Ovary (tissue), 9 donors: Measurements from ENCODE around the gene FHOD3. TPM values are rescaled to one million over a fixed set of nuclear protein-coding genes. Genes with fewer than 3 reads are reported as not detected.

Experiments
- DNase-seq, 5 donors: peaks; one replicate each; pipeline ENCODE4 v3.0.0-alpha.2; 2019 to 2020
- H3K27ac ChIP-seq, 2 donors: fragments of 200-600 bp; one replicate each; pipeline versions ENCODE4 v1.5.1 to v1.8.0; 2019 to 2022
- H3K27me3 ChIP-seq: fragments of 200-600 bp; one replicate; pipeline ENCODE4 v1.8.0; 2022
- H3K36me3 ChIP-seq: fragments of 200-600 bp; sonication (generic); one replicate; pipeline ENCODE4 v1.5.1; 2019
- H3K4me1 ChIP-seq: one replicate; pipeline ENCODE4 v1.8.1; 2013; ENCODE audit warnings: mild to moderate bottlenecking, moderate library complexity; ENCODE audit not compliant: insufficient read depth
- H3K4me3 ChIP-seq: fragments of 200-600 bp; sonication (generic); one replicate; pipeline ENCODE4 v1.5.1; 2017
- H3K9me3 ChIP-seq, 2 donors: fragments of 200-600 bp in 1 of 2; sonication (generic) in 1 of 2; one replicate each; pipeline versions ENCODE4 v1.5.1 to v1.8.1; 2013 to 2019; ENCODE audit warnings: mild to moderate bottlenecking in 1 of 2, moderate library complexity in 1 of 2
- CTCF ChIP-seq, 3 donors: fragments of 450-650 bp in 2 of 3; fragments of 200-600 bp in 1 of 3; IDR thresholded peaks; one replicate each; pipeline versions ENCODE4 v1.5.1 to v1.8.0; 2016 to 2022; ENCODE audit warnings: antibody characterized with exemption in 3 of 3, mild to moderate bottlenecking in 1 of 3
- EP300 ChIP-seq: sonication (generic); formaldehyde crosslinking; IDR thresholded peaks from one replicate; pipeline ENCODE4 v1.6.1; 2017; ENCODE audit warnings: antibody characterized with exemption
- POLR2A ChIP-seq: fragments of 450-650 bp; IDR thresholded peaks from one replicate; pipeline ENCODE4 v1.6.1; 2017; ENCODE audit warnings: antibody characterized with exemption, mild to moderate bottlenecking, moderate library complexity
- WGBS, 3 donors: extraction: QIAGEN DNeasy Blood & Tissue Kit in 1 of 3; methylation state at CpG; one replicate each; pipeline versions ENCODE4 v1.1.5 to v1.1.7; 2013 to 2017; 5-methylcytosine and 5-hydroxymethylcytosine counted together
- intact Hi-C, 4 donors: fragments of 100-400 bp; cut with DNase I; formaldehyde crosslinking; loops; one replicate each; pipeline versions ENCODE4 v1.11.0 to v1.15.1; 2022 to 2023
- polyA plus RNA-seq, 2 donors: library from polyadenylated mRNA; stranded (reverse); fragments of 200-250 nt in 1 of 2; fragments of 350-450 nt in 1 of 2; fragmentation: Illumina TruSeq in 1 of 2; extraction: RNeasy Lipid Tissue Mini Kit (QIAGEN cat#74804) in 1 of 2; gene quantifications; one replicate each; pipeline ENCODE4 v1.2.3, GENCODE V29; 2013 to 2014
- total RNA-seq, 7 donors: library from RNA; depleted of rRNA in 2 of 7; stranded (reverse); fragments of >200 nt in 2 of 7; fragmentation: NEBNext Ultra II Directional in 3 of 7; extraction: Animal tissue kit (Norgen Biotek cat#: 25700) in 3 of 7; gene quantifications; one replicate each; pipeline versions ENCODE4 v1.1.0 to v1.2.4, GENCODE V29; 2016 to 2023
- donor health status: DM: no; HTN: no; CAD: no; lungs with moderate emphysema.
- donor health status: DM: no; HTN: no; CAD: no.
- donor health status: Bipolar disorder and iron deficiency.
- donor health status: DM: yes; HTN: yes; CAD: no.
- donor health status: DM: no; HTN: no; CAD: no.
- donor health status: DM: yes; HTN: yes; CAD: no.

Gene FHOD3
- total and polyA plus RNA-seq, 9 donors: 3.5 to 62.5 (median 11.0) TPM

- H3K27me3 ChIP-seq: no peaks in the 10 kb centered on the region
- no peak overlapping the region for H3K4me3 ChIP-seq
- H3K36me3 ChIP-seq: no peaks in the 10 kb centered on the region
- H3K9me3 ChIP-seq: no peaks in the 10 kb centered on the region
- WGBS, 3 donors: 21 to 50% (median 35%) methylated on average over 1 of the region's 1 CpG
- H3K4me1 ChIP-seq: peaks cover 1% of the 10 kb centered on the region
- TF ChIP-seq CTCF (IDR thresholded peaks at IDR 0.05): no peak
- no peak for TF ChIP-seq POLR2A
- no peak for TF ChIP-seq EP300
- H3K27ac ChIP-seq: no peak overlapping the region
- intact Hi-C loops: loop anchor here in 1 of 4 donors (2.0 kb wide), 1 partner anchor 49 kb away; no protein-coding TSS in a partner anchor
- DNase-seq: no peak
Measured at GRCh38 chr18:36325846-36326245, 28.3 kb downstream of the FHOD3 start.

GRCh38 chr18:36326771-36327170 is 29.3 kb downstream of the FHOD3 start:
- H3K36me3 ChIP-seq: no peaks in the 10 kb centered on the region
- no peak overlapping the region for H3K4me3 ChIP-seq
- no peaks in the 10 kb centered on the region for H3K27me3 ChIP-seq
- DNase-seq: no peak
- H3K9me3 ChIP-seq: no peaks in the 10 kb centered on the region
- WGBS, 3 donors: 52 to 78% (median 75%) methylated on average over 6 of the region's 6 CpGs
- peaks cover 1% of the 10 kb centered on the region for H3K4me1 ChIP-seq
- H3K27ac ChIP-seq: no peak overlapping the region
- intact Hi-C loops: no loop called here
- no peak for TF ChIP-seq EP300
- no peak for TF ChIP-seq POLR2A

- TF ChIP-seq CTCF (IDR thresholded peaks at IDR 0.05): no peak
- no peak for TF ChIP-seq POLR2A
- no peak for TF ChIP-seq EP300
- Histone ChIP-seq H3K36me3 (no peaks in the 10 kb centered on the region), H3K9me3 (no peaks in the 10 kb centered on the region), H3K27me3 (no peaks in the 10 kb centered on the region), H3K27ac (no peak overlapping the region), H3K4me1 (peaks cover 1% of the 10 kb centered on the region), H3K4me3 (no peak overlapping the region)
- WGBS, 3 donors: 77 to 97% (median 79%) methylated on average over 5 of the region's 5 CpGs
- DNase-seq: no peak
- intact Hi-C loops: no loop called here
Measured at GRCh38 chr18:36327352-36328316, 30.1 kb downstream of the FHOD3 start.

- no peaks in the 10 kb centered on the region for H3K9me3 ChIP-seq
- no peak overlapping the region for H3K4me3 ChIP-seq
- DNase-seq: no peak
- H3K27ac ChIP-seq: no peak overlapping the region
- no peaks in the 10 kb centered on the region for H3K27me3 ChIP-seq
- peaks cover 1% of the 10 kb centered on the region for H3K4me1 ChIP-seq
- intact Hi-C loops: no loop called here
- H3K36me3 ChIP-seq: no peaks in the 10 kb centered on the region
- WGBS, 3 donors: 65 to 77% (median 73%) methylated on average over 3 of the region's 3 CpGs
- TF ChIP-seq EP300: no peak
- TF ChIP-seq CTCF (IDR thresholded peaks at IDR 0.05): no peak
- TF ChIP-seq POLR2A: no peak
Measured at GRCh38 chr18:36328385-36328858, 30.9 kb downstream of the FHOD3 start.

GRCh38 chr18:36328916-36329315 is 31.4 kb downstream of the FHOD3 start:
- WGBS, 3 donors: 94 to 98% (median 96%) methylated on average over 6 of the region's 6 CpGs
- Histone ChIP-seq H3K27ac (no peak overlapping the region), H3K9me3 (no peaks in the 10 kb centered on the region), H3K4me1 (peaks cover 1% of the 10 kb centered on the region), H3K36me3 (no peaks in the 10 kb centered on the region), H3K4me3 (no peak overlapping the region), H3K27me3 (no peaks in the 10 kb centered on the region)
- intact Hi-C loops: no loop called here
- TF ChIP-seq POLR2A: no peak
- TF ChIP-seq EP300: no peak
- TF ChIP-seq CTCF (IDR thresholded peaks at IDR 0.05): no peak
- DNase-seq: no peak
